HG03139 (cell line): Measurements from ENCODE around the gene KLK1.
"Not testable (repeated sequence)": the region's sequence is repeated elsewhere in the genome, so short reads cannot be mapped to it uniquely, and the experiment has no call there.

ENCODE experiments used
- ATAC-seq: cut with Tn5 transposase; IDR thresholded peaks from one replicate; pipeline ENCODE4 v1.9.1; 2021; ENCODE audit not compliant: unreplicated experiment

Gene KLK1

DNA sequence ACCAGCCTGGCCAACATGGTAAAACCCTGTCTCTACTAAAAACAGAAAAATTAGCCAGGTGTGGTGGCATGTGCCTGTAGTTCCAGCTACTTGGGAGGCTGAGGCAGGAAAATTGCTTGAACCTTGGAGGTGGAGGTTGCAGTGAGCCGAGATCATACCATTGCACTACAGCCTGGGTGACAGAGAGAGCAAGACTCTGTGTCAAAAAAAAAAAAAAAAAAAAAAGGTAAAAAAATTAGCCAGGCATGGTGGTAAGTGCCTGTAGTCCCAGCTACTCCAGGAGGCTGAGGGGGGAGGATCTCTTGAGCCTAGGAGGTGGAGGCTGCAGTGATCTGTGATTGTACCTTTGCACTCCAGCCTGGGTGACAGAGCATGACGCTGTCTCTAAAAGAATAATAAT lies 53.4 kb downstream of the KLK1 start, which contains the start of gene GPR32:
TSS of gene GPR32 (plus strand) at position 301 of the 400 bp plus-strand sequence. CDS start 137 bp downstream, outside the sequence.
- not testable (repeated sequence) for ATAC-seq
